GM12878 (cell line): ENCODE results near the gene SMIM34. TPM values are rescaled to one million over a fixed set of nuclear protein-coding genes. Genes with fewer than 3 reads are reported as not detected.

ENCODE experiments used
- ATAC-seq: fragments of 200-7000 bp; cut with Tn5 transposase; 3 replicates; pipeline ENCODE4 v1.9.1; 2020; ENCODE audit warnings: mild to moderate bottlenecking, moderate library complexity
- BruUV-seq: library from RNA; stranded (reverse); fragments of 400-500 nt; replicated peaks from 2 replicates; lab custom pipeline; 2021; lab: Mats Ljungman, UMichigan
- CTCF ChIA-PET: fragments of 300-600 bp; sonication (Branson Sonifier 250); formaldehyde crosslinking; extraction: SDS; loops from one replicate; lab custom pipeline; 2021; ENCODE audit warnings: inconsistent platforms; lab: Yijun Ruan, JAX
- POLR2A ChIA-PET: fragments of 350-600 bp; formaldehyde crosslinking; extraction: SDS; loops from one replicate; lab custom pipeline; 2021; ENCODE audit warnings: inconsistent platforms; lab: Charles Lee
- RAD21 ChIA-PET: fragments of 300-600 bp; sonication (Branson Sonifier 250); formaldehyde crosslinking; loops from one replicate; lab custom pipeline; 2023; ENCODE audit warnings: antibody characterized with exemption; ENCODE audit not compliant: unreplicated experiment; lab: Charles Lee
- SMC1A ChIA-PET: fragments of 300-600 bp; sonication (Branson Sonifier 250); formaldehyde crosslinking; loops from one replicate; lab custom pipeline; 2023; ENCODE audit not compliant: unreplicated experiment, uncharacterized antibody; lab: Charles Lee
- DNase-seq: peaks from one replicate; pipeline ENCODE4 v3.0.0-alpha.2; 2011; ENCODE audit warnings: low read depth, low spot score
- FAIRE-seq: peaks from 3 replicates; lab custom pipeline; 2011; peaks lifted over from hg19 to GRCh38; lab: Jason Lieb, UNC
- H2AFZ ChIP-seq: 2 replicates; pipeline ENCODE4 v1.6.0; 2011; ENCODE audit warnings: low read depth, low read length, control low read depth; ENCODE audit not compliant: control insufficient read depth
- H3K27ac ChIP-seq: 2 replicates; pipeline ENCODE4 v1.5.1; 2011; ENCODE audit warnings: control low read depth; ENCODE audit not compliant: control insufficient read depth, insufficient read depth
- H3K27me3 ChIP-seq, 2 experiments: replicated peaks in 1 of 2; 2 replicates each; pipeline versions ENCODE4 v1.6.0 to v1.6.1; 2011; ENCODE audit warnings: low read length in 1 of 2; ENCODE audit not compliant: control insufficient read depth in 2 of 2, insufficient read depth in 2 of 2
- H3K36me3 ChIP-seq, 2 experiments: 2 replicates each; pipeline ENCODE4 v1.5.1; 2011; ENCODE audit warnings: low read length in 1 of 2; ENCODE audit not compliant: control insufficient read depth in 2 of 2, insufficient read depth in 2 of 2
- H3K4me1 ChIP-seq: 2 replicates; pipeline ENCODE4 v1.6.1; 2011; ENCODE audit warnings: mild to moderate bottlenecking, low read length, moderate library complexity, mixed read lengths; ENCODE audit not compliant: control insufficient read depth, insufficient read depth
- H3K4me2 ChIP-seq: 2 replicates; pipeline ENCODE4 v1.6.0; 2011; ENCODE audit warnings: control low read depth; ENCODE audit not compliant: control insufficient read depth, insufficient read depth
- H3K4me3 ChIP-seq: fragments of 200-600 bp; sonication (generic); 2 replicates; pipeline ENCODE4 v1.5.1; 2016
- H3K79me2 ChIP-seq: 2 replicates; pipeline ENCODE4 v1.6.0; 2011; ENCODE audit warnings: low read length; ENCODE audit not compliant: control insufficient read depth, insufficient read depth
- H3K9ac ChIP-seq: 2 replicates; pipeline ENCODE4 v1.8.0; 2011; ENCODE audit warnings: low read length, control low read depth, mixed read lengths; ENCODE audit not compliant: control insufficient read depth, insufficient read depth
- H3K9me3 ChIP-seq: replicated peaks from 3 replicates; pipeline ENCODE4 v1.5.1; 2011; ENCODE audit warnings: mild to moderate bottlenecking, low read length; ENCODE audit not compliant: control insufficient read depth, insufficient read depth
- H4K20me1 ChIP-seq: 2 replicates; pipeline ENCODE4 v1.6.0; 2011; ENCODE audit not compliant: control insufficient read depth, insufficient read depth
- BCL11A ChIP-seq: IDR thresholded peaks from 2 replicates; pipeline ENCODE4 v1.6.1; 2011; ENCODE audit warnings: low read depth, low read length
- CBFB ChIP-seq: IDR thresholded peaks from 2 replicates; pipeline ENCODE4 v1.6.1; 2016; ENCODE audit warnings: antibody characterized with exemption, low read depth
- CREB1 ChIP-seq: IDR thresholded peaks from 2 replicates; pipeline ENCODE4 v1.6.1; 2012; ENCODE audit warnings: low read depth, mild to moderate bottlenecking, inconsistent platforms
- DPF2 ChIP-seq: fragments of 450-650 bp; IDR thresholded peaks from 2 replicates; pipeline ENCODE4 v1.6.1; 2017; ENCODE audit warnings: mild to moderate bottlenecking
- RCOR1 ChIP-seq: conservative IDR thresholded peaks from 2 replicates; pipeline ENCODE4 v1.6.1; 2012; ENCODE audit warnings: low read depth, low read length, improper control_type of control experiment
- SP1 ChIP-seq: IDR thresholded peaks from one replicate; pipeline ENCODE4 v1.6.1; 2011; ENCODE audit warnings: low read depth, low read length
- SUPT20H ChIP-seq: IDR thresholded peaks from 2 replicates; pipeline ENCODE4 v1.6.1; 2011; ENCODE audit warnings: low read depth, mild to moderate bottlenecking, low read length, moderate library complexity, borderline replicate concordance; ENCODE audit not compliant: control insufficient read depth
- TBL1XR1 ChIP-seq: IDR thresholded peaks from 2 replicates; pipeline ENCODE4 v1.6.1; 2012; ENCODE audit warnings: low read depth, low read length, improper control_type of control experiment
- YBX1 ChIP-seq: fragments of 450-650 bp; IDR thresholded peaks from 2 replicates; pipeline ENCODE4 v1.6.1; 2016; ENCODE audit warnings: antibody characterized with exemption
- WGBS: methylation state at CpG from one replicate; pipeline ENCODE4 v1.1.6; 2016; ENCODE audit warnings: low lambda C conversion rate; ENCODE audit not compliant: insufficient replicate concordance, insufficient coverage; ENCODE audit errors: missing lambda C conversion rate; 5-methylcytosine and 5-hydroxymethylcytosine counted together
- in situ Hi-C: fragments of 300-500 bp; cut with MboI; formaldehyde crosslinking; loops from 9 replicates; pipeline ENCODE4 v1.14.3; 2018; ENCODE audit warnings: mixed read lengths
- intact Hi-C: fragments of 100-400 bp; cut with micrococcal nuclease; formaldehyde crosslinking; loops from one replicate; pipeline ENCODE4 v1.14.2; 2022; ENCODE audit not compliant: unreplicated experiment
- polyA plus RNA-seq, 11 experiments: library from polyadenylated mRNA; depleted of rRNA in 4 of 11; unstranded in 6 of 11; stranded (reverse) in 5 of 11; fragments of >200 nt; fragmentation: Nextera tagmentation in 4 of 11; fragmentation: Illumina TruSeq in 1 of 11; extraction: Ambion mirVana in 4 of 11; extraction: Trizol in 1 of 11; gene quantifications; 1 replicate in 1 of 11; 2 replicates in 10 of 11; pipeline versions ENCODE4 v1.2.1 to v1.2.3, GENCODE V29; 2011 to 2016; ENCODE audit warnings: inconsistent platforms in 2 of 11, missing spikeins in 2 of 11, low read depth in 1 of 11
- total RNA-seq, 4 experiments: library from RNA; depleted of rRNA in 3 of 4; stranded (reverse); fragments of >200 nt in 3 of 4; fragmentation: Illumina TruSeq in 1 of 4; extraction: Trizol in 1 of 4; gene quantifications; 2 replicates each; pipeline versions ENCODE4 v1.2.1 to v1.2.3, GENCODE V29; 2013 to 2021
- TF ChIP-seq, protein P1 (sequence below): IDR thresholded peaks from 2 replicates; pipeline ENCODE4 v1.6.1; 2012; ENCODE audit warnings: mild to moderate bottlenecking, low read depth, low read length
- TF ChIP-seq, protein P2 (sequence below): fragments of 450-650 bp; conservative IDR thresholded peaks from 2 replicates; pipeline ENCODE4 v1.6.1; 2017; ENCODE audit warnings: mild to moderate bottlenecking, moderate library complexity
- TF ChIP-seq, protein P3 (sequence below): IDR thresholded peaks from 2 replicates; pipeline ENCODE4 v1.6.1; 2011; ENCODE audit warnings: low read depth, mild to moderate bottlenecking, low read length, moderate library complexity, borderline replicate concordance; ENCODE audit errors: extremely low read depth

The SMIM34 gene
- total and polyA plus RNA-seq, 10 of the 15 experiments (the other 5 are each of a cell fraction or from before 2014, with no cell fraction given): not detected

DNA sequence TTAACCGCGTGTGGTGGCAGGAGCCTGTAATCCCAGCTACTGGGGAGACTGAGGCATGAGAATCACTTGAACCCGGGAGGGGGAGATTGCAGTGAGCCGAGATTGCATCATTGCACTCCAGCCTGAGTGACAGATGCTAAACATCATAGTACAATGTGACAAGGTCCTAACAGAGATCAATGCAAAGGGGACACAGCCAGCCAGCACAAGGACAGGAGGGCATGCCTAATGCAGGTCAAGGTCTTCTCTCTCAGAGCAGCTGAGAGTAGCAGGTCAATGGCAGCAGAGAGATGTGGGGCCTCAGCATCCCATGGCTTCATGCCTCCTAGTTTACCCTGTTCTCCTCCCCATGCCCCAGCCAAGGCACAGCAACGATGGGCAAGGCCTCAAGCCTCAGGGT, 51.4 kb downstream of the SMIM34 start:
- ChIA-PET CTCF (no interaction called here), SMC1A (no interaction called here), POLR2A (no interaction called here), RAD21 (no interaction called here)
- no peak overlapping the region for H3K4me3 ChIP-seq
- no peaks in the 10 kb centered on the region for H4K20me1 ChIP-seq
- no peaks in the 10 kb centered on the region for H3K9me3 ChIP-seq
- DNase-seq (no peak), ATAC-seq (no peak), FAIRE-seq (no peak)
- no peaks in the 10 kb centered on the region for H3K36me3 ChIP-seq
- TF ChIP-seq YBX1: no peak
- TF ChIP-seq, protein P1, sequence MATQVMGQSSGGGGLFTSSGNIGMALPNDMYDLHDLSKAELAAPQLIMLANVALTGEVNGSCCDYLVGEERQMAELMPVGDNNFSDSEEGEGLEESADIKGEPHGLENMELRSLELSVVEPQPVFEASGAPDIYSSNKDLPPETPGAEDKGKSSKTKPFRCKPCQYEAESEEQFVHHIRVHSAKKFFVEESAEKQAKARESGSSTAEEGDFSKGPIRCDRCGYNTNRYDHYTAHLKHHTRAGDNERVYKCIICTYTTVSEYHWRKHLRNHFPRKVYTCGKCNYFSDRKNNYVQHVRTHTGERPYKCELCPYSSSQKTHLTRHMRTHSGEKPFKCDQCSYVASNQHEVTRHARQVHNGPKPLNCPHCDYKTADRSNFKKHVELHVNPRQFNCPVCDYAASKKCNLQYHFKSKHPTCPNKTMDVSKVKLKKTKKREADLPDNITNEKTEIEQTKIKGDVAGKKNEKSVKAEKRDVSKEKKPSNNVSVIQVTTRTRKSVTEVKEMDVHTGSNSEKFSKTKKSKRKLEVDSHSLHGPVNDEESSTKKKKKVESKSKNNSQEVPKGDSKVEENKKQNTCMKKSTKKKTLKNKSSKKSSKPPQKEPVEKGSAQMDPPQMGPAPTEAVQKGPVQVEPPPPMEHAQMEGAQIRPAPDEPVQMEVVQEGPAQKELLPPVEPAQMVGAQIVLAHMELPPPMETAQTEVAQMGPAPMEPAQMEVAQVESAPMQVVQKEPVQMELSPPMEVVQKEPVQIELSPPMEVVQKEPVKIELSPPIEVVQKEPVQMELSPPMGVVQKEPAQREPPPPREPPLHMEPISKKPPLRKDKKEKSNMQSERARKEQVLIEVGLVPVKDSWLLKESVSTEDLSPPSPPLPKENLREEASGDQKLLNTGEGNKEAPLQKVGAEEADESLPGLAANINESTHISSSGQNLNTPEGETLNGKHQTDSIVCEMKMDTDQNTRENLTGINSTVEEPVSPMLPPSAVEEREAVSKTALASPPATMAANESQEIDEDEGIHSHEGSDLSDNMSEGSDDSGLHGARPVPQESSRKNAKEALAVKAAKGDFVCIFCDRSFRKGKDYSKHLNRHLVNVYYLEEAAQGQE: no peak
- no peak for TF ChIP-seq CBFB
- no peak for TF ChIP-seq SP1
- TF ChIP-seq SUPT20H: no peak
- TF ChIP-seq, protein P2, sequence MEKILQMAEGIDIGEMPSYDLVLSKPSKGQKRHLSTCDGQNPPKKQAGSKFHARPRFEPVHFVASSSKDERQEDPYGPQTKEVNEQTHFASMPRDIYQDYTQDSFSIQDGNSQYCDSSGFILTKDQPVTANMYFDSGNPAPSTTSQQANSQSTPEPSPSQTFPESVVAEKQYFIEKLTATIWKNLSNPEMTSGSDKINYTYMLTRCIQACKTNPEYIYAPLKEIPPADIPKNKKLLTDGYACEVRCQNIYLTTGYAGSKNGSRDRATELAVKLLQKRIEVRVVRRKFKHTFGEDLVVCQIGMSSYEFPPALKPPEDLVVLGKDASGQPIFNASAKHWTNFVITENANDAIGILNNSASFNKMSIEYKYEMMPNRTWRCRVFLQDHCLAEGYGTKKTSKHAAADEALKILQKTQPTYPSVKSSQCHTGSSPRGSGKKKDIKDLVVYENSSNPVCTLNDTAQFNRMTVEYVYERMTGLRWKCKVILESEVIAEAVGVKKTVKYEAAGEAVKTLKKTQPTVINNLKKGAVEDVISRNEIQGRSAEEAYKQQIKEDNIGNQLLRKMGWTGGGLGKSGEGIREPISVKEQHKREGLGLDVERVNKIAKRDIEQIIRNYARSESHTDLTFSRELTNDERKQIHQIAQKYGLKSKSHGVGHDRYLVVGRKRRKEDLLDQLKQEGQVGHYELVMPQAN: no peak
- TF ChIP-seq RCOR1: no peak
- no peak for TF ChIP-seq BCL11A
- no peak for TF ChIP-seq DPF2
- no peak for TF ChIP-seq TBL1XR1
- TF ChIP-seq, protein P3, sequence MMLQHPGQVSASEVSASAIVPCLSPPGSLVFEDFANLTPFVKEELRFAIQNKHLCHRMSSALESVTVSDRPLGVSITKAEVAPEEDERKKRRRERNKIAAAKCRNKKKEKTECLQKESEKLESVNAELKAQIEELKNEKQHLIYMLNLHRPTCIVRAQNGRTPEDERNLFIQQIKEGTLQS: no peak
- no peak for TF ChIP-seq CREB1
- no peaks in the 10 kb centered on the region for H3K79me2 ChIP-seq
- 85% methylated on average over 5 of the region's 5 CpGs for WGBS
- no peak overlapping the region for H3K27ac ChIP-seq
- H3K9ac ChIP-seq: no peak overlapping the region
- intact Hi-C loops: no loop called here
- no peaks in the 10 kb centered on the region for H3K27me3 ChIP-seq
- no peaks in the 10 kb centered on the region for H3K4me1 ChIP-seq
- in situ Hi-C loops: no loop called here
- no TSS peak for BruUV-seq
- H2AFZ ChIP-seq: no peak overlapping the region
- no peak overlapping the region for H3K4me2 ChIP-seq
